ENCODE results near the gene FGR.

The FGR gene

GRCh38 chr1:27574001-27574781 is 60.8 kb downstream of the FGR start:
- no peak for TF ChIP-seq CTCF (IDR thresholded peaks at IDR 0.05; ENCODE audit: low read depth, low read length)
- DNase-seq (ENCODE audit: extremely low read depth, low read depth) = no peak

- DNase-seq (ENCODE audit: extremely low read depth, low read depth) = no peak
- no peak for TF ChIP-seq CTCF (IDR thresholded peaks at IDR 0.05; ENCODE audit: low read depth, low read length)
Measured at GRCh38 chr1:27572679-27573426, 62.1 kb downstream of the FGR start.

GRCh38 chr1:27572019-27572678 is 62.8 kb downstream of the FGR start:
- DNase-seq (ENCODE audit: extremely low read depth, low read depth) = no peak
- TF ChIP-seq CTCF (IDR thresholded peaks at IDR 0.05; ENCODE audit: low read depth, low read length) = no peak

GRCh38 chr1:27571439-27572018 is 63.5 kb downstream of the FGR start:
- no peak for DNase-seq (ENCODE audit: extremely low read depth, low read depth)
- no peak for TF ChIP-seq CTCF (IDR thresholded peaks at IDR 0.05; ENCODE audit: low read depth, low read length)

- no peak for TF ChIP-seq CTCF (IDR thresholded peaks at IDR 0.05; ENCODE audit: low read depth, low read length)
- DNase-seq (ENCODE audit: extremely low read depth, low read depth) = no peak
Measured at GRCh38 chr1:27570784-27571183, 64.2 kb downstream of the FGR start.

- DNase-seq (ENCODE audit: extremely low read depth, low read depth) = no peak
- TF ChIP-seq CTCF (IDR thresholded peaks at IDR 0.05; ENCODE audit: low read depth, low read length) = no peak
Measured at GRCh38 chr1:27570356-27570755, 64.6 kb downstream of the FGR start.

Measured in AG09319 (cell line).